KOPT-K1 (cell line): Measurements from ENCODE around the gene MLANA.
"Not testable (repeated sequence)": the region's sequence is repeated elsewhere in the genome, so short reads cannot be mapped to it uniquely, and the experiment has no call there.

ENCODE experiments used
- H3K27ac ChIP-seq: fragments of 200-600 bp; sonication (generic); 2 replicates; pipeline ENCODE4 v1.5.1; 2016; ENCODE audit warnings: antibody characterized with exemption, mild to moderate bottlenecking, low read depth, low read length; ENCODE audit not compliant: poor library complexity, severe bottlenecking
- H3K36me3 ChIP-seq: fragments of 200-600 bp; sonication (generic); 2 replicates; pipeline ENCODE4 v1.5.1; 2017; ENCODE audit warnings: antibody characterized with exemption, mild to moderate bottlenecking, low read length, moderate library complexity; ENCODE audit not compliant: insufficient read depth
- H3K9me3 ChIP-seq: fragments of 200-600 bp; sonication (generic); 2 replicates; pipeline ENCODE4 v1.5.1; 2017; ENCODE audit warnings: antibody characterized with exemption, low read length, mild to moderate bottlenecking; ENCODE audit not compliant: insufficient read depth, poor library complexity, severe bottlenecking

The MLANA gene

GRCh38 chr9:5882244-5883012, 8.3 kb upstream of the MLANA start:
- not testable (repeated sequence) for H3K36me3 ChIP-seq, H3K27ac ChIP-seq, H3K9me3 ChIP-seq

- H3K9me3 ChIP-seq, result no peaks in the 10 kb centered on the region
- H3K27ac ChIP-seq, result no peak overlapping the region
- H3K36me3 ChIP-seq, result no peaks in the 10 kb centered on the region
Observed at GRCh38 chr9:5884191-5884590, 6.5 kb upstream of the MLANA start.

- no peaks in the 10 kb centered on the region for H3K9me3 ChIP-seq
- no peak overlapping the region for H3K27ac ChIP-seq
- H3K36me3 ChIP-seq, result no peaks in the 10 kb centered on the region
Observed at GRCh38 chr9:5886114-5886939, 4.4 kb upstream of the MLANA start.

- no peak overlapping the region for H3K27ac ChIP-seq
- no peaks in the 10 kb centered on the region for H3K9me3 ChIP-seq
- H3K36me3 ChIP-seq, result no peaks in the 10 kb centered on the region
Observed at GRCh38 chr9:5892456-5893133, 1.9 kb downstream of the MLANA start.

GRCh38 chr9:5893134-5893505, 2.4 kb downstream of the MLANA start:
- no peak overlapping the region for H3K27ac ChIP-seq
- no peaks in the 10 kb centered on the region for H3K9me3 ChIP-seq
- no peaks in the 10 kb centered on the region for H3K36me3 ChIP-seq

- H3K27ac ChIP-seq, result no peak overlapping the region
- no peaks in the 10 kb centered on the region for H3K9me3 ChIP-seq
- no peaks in the 10 kb centered on the region for H3K36me3 ChIP-seq
Observed at GRCh38 chr9:5893591-5894236, 3.0 kb downstream of the MLANA start.

GRCh38 chr9:5894237-5894959, 3.7 kb downstream of the MLANA start:
- H3K36me3 ChIP-seq, result no peaks in the 10 kb centered on the region
- no peaks in the 10 kb centered on the region for H3K9me3 ChIP-seq
- no peak overlapping the region for H3K27ac ChIP-seq

GRCh38 chr9:5895782-5896181, 5.1 kb downstream of the MLANA start:
- H3K36me3 ChIP-seq, result no peaks in the 10 kb centered on the region
- H3K27ac ChIP-seq, result no peak overlapping the region
- no peaks in the 10 kb centered on the region for H3K9me3 ChIP-seq

- Histone ChIP-seq H3K36me3 (no peaks in the 10 kb centered on the region), H3K9me3 (no peaks in the 10 kb centered on the region), H3K27ac (no peak overlapping the region)
Observed at GRCh38 chr9:5896863-5897262, 6.2 kb downstream of the MLANA start.

GRCh38 chr9:5897851-5898250, 7.2 kb downstream of the MLANA start:
- no peaks in the 10 kb centered on the region for H3K36me3 ChIP-seq
- H3K27ac ChIP-seq, result no peak overlapping the region
- no peaks in the 10 kb centered on the region for H3K9me3 ChIP-seq

GRCh38 chr9:5899292-5899691, 8.6 kb downstream of the MLANA start:
- H3K9me3 ChIP-seq, result no peaks in the 10 kb centered on the region
- H3K27ac ChIP-seq, result no peak overlapping the region
- H3K36me3 ChIP-seq, result no peaks in the 10 kb centered on the region

- Histone ChIP-seq H3K9me3 (no peaks in the 10 kb centered on the region), H3K36me3 (no peaks in the 10 kb centered on the region), H3K27ac (no peak overlapping the region)
Observed at GRCh38 chr9:5900622-5901021, 9.9 kb downstream of the MLANA start.

GRCh38 chr9:5902377-5902776, 11.7 kb downstream of the MLANA start:
- no peaks in the 10 kb centered on the region for H3K36me3 ChIP-seq
- no peaks in the 10 kb centered on the region for H3K9me3 ChIP-seq
- no peak overlapping the region for H3K27ac ChIP-seq

- no peaks in the 10 kb centered on the region for H3K36me3 ChIP-seq
- H3K27ac ChIP-seq, result no peak overlapping the region
- no peaks in the 10 kb centered on the region for H3K9me3 ChIP-seq
Observed at GRCh38 chr9:5908918-5909317, 18.2 kb downstream of the MLANA start.
